T47D (cell line): ENCODE measurements around the gene MYH7.

Source experiments
- DNase-seq, 2 experiments: peaks; one replicate each; pipeline versions ENCODE4 v3.0.0 to v3.0.0-alpha.2; 2011 to 2012; ENCODE audit warnings: low read depth in 1 of 2, low spot score in 1 of 2
- JUND ChIP-seq: IDR thresholded peaks from 2 replicates; pipeline ENCODE4 v1.6.1; 2012; ENCODE audit warnings: low read depth
- in situ Hi-C: cut with HindIII; loops from 2 replicates; pipeline ENCODE4 v1.10.0; 2016; ENCODE audit warnings: low sequenced_read_pairs, low pct_unique_long_range_greater_than_20kb

The MYH7 gene

GRCh38 chr14:23371865-23372264, 63.6 kb downstream of the MYH7 start:
- DNase-seq: no peak
- in situ Hi-C loops: no loop called here
- no peak for TF ChIP-seq JUND

GRCh38 chr14:23370221-23370620, 65.2 kb downstream of the MYH7 start:
- in situ Hi-C loops: no loop called here
- DNase-seq: no peak
- no peak for TF ChIP-seq JUND

- in situ Hi-C loops: no loop called here
- no peak for TF ChIP-seq JUND
- DNase-seq: no peak
Measured at GRCh38 chr14:23366426-23366921, 69.0 kb downstream of the MYH7 start.

GRCh38 chr14:23365732-23366425, 69.6 kb downstream of the MYH7 start:
- TF ChIP-seq JUND: no peak
- in situ Hi-C loops: no loop called here
- no peak for DNase-seq

GRCh38 chr14:23365036-23365731, 70.3 kb downstream of the MYH7 start, which contains the start of gene EFS:
Gene EFS (minus strand): TSS chr14:23365172. CDS start chr14:23365025, 147 bp downstream.
- no peak for TF ChIP-seq JUND
- peak; percentile 81 to 83 for DNase-seq
- in situ Hi-C loops: no loop called here

- in situ Hi-C loops: no loop called here
- no peak for TF ChIP-seq JUND
- DNase-seq: peak; percentile 69 to 77
Measured at GRCh38 chr14:23364164-23365035, 71.1 kb downstream of the MYH7 start.
